Fibroblast of upper back skin (primary cell): ENCODE results near the gene IPO13.

Experiments used
- DNase-seq: peaks from one replicate; pipeline ENCODE4 v3.0.0-alpha.2; 2013

The IPO13 gene

GRCh38 chr1:43931711-43932660 lies 14.8 kb upstream of the IPO13 start:
- no peak for DNase-seq

DNA sequence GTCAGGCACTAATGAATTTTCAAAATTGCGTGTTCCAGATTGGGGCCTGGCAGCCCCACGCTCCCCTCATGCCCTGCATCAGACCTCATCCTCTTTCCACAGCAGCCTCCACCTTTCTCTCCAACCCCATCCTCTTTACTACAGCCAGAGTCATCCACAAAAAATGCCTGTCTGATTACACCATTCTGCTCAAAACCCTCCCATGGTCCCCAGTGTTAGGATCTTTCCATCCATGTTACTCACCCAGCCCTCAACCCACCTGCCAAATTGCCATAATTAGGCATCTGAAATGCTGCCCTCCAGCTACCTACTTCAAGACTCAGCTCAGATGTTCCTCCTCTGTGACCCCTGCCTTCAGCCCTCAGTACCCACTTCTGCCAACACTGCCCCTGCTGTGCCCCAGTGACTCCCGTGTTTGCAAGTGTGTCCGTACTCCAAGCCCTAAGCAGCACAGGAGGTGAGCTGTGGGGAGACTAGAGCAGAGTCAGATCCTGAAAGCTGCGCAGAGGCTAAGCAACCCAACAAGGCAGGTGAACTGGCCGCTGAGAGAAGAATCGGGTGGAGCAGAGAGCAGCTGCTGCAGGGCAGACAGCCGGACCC lies 13.9 kb upstream of the IPO13 start:
- peak; percentile 73 for DNase-seq

- no peak for DNase-seq
Observed at GRCh38 chr1:43933386-43934100, 13.2 kb upstream of the IPO13 start, which contains the start of gene ARTN. TSS of gene ARTN (plus strand) at chr1:43933801. CDS start at chr1:43935657, 1,856 bp downstream.

GRCh38 chr1:43934101-43934985 lies 12.4 kb upstream of the IPO13 start:
- peak; percentile 65 for DNase-seq

DNA sequence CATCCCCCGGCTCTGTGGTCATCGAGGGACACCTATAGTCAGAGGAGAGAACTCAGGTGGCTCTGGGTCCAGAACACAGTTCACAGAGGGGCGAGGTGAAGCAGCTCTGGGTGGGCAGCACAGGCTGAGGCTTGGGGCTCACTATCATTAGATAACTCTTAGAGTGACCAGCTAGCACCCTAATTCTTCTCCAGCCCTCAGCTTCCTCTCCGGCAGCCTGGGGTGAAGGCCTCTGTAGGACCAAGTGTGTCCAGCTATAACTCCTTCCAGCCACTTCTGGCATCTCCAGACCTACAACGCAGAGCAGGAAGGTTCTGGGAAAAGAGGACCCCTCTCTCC lies 11.8 kb upstream of the IPO13 start:
- no peak for DNase-seq

DNA sequence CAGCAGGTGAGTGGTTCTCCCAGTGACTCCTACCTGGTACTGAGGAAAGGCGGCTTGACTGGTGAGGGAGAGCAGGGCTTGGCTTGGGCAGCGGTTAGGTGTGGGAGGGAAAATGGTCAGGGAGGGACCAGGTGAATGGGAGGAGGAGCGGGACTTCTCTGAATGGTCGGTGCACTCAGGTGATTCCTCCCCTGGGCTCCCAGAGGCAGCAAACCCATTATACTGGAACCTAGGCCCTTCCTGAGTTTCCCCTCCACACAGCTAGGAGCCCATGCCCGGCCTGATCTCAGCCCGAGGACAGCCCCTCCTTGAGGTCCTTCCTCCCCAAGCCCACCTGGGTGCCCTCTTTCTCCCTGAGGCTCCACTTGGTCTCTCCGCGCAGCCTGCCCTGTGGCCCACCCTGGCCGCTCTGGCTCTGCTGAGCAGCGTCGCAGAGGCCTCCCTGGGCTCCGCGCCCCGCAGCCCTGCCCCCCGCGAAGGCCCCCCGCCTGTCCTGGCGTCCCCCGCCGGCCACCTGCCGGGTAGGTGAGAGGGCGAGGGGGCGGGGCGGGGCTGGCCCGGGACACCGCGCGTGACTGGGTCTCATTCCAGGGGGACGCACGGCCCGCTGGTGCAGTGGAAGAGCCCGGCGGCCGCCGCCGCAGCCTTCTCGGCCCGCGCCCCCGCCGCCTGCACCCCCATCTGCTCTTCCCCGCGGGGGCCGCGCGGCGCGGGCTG lies 10.9 kb upstream of the IPO13 start:
- no peak for DNase-seq

DNA sequence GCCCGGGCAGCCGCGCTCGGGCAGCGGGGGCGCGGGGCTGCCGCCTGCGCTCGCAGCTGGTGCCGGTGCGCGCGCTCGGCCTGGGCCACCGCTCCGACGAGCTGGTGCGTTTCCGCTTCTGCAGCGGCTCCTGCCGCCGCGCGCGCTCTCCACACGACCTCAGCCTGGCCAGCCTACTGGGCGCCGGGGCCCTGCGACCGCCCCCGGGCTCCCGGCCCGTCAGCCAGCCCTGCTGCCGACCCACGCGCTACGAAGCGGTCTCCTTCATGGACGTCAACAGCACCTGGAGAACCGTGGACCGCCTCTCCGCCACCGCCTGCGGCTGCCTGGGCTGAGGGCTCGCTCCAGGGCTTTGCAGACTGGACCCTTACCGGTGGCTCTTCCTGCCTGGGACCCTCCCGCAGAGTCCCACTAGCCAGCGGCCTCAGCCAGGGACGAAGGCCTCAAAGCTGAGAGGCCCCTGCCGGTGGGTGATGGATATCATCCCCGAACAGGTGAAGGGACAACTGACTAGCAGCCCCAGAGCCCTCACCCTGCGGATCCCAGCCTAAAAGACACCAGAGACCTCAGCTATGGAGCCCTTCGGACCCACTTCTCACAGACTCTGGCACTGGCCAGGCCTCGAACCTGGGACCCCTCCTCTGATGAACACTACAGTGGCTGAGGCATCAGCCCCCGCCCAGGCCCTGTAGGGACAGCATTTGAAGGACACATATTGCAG lies 10.2 kb upstream of the IPO13 start:
- DNase-seq, result no peak

- no peak for DNase-seq
Observed at GRCh38 chr1:43937179-43937865, 9.4 kb upstream of the IPO13 start.

DNA sequence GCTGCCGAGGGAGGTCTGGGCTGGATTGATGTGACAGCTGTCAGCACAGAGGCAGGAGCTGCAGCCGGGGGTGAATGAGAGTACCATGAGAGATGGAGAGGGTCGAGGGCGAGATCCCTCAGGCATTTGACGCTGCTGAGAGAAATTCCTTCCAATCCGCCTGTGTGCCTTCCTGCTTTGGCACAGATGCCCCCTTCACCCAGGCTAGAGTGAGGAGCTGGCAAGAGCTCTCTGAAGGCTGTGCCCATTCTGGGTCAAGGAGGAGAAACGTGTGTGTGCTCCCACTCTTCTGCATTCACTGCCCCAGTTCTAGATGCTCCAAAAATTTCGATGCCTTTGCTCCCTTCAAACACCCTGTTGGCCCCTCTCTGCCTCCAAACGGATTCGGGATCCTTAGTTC lies 8.4 kb upstream of the IPO13 start:
- no peak for DNase-seq

DNA sequence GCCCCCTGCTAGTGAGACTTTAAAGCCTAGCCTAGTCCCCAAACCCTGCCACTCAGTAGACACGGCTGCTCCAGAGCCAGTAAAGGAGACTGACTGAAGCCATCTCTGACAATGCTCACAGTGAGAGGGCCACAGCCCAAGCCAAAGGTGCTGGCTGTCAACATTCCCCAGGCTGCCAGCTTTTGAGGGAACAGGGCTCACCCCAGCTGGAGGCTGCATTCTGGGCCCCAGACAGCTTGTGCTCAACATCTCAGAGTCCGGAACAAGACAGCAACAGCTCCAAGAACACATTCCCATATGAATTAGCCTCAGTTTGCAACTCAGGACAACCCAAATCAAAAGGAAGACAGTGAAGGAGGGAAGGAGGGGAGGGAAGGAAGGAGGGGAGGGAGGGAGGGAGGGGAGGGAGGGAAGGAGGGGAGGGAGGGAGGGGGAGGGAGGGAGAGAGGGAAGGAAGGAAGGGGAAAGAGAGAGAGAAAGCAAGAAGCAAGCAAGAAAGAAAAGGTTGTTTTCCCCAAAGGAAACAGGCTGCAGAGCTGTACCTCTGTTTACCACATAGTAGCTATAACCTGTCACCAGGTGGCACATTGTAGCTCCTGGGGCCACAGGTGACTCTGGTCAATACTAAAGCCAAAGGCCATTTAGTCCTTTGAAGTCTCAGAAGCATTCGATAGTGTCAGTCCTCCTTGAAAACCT lies 7.7 kb upstream of the IPO13 start:
- no peak for DNase-seq

DNA sequence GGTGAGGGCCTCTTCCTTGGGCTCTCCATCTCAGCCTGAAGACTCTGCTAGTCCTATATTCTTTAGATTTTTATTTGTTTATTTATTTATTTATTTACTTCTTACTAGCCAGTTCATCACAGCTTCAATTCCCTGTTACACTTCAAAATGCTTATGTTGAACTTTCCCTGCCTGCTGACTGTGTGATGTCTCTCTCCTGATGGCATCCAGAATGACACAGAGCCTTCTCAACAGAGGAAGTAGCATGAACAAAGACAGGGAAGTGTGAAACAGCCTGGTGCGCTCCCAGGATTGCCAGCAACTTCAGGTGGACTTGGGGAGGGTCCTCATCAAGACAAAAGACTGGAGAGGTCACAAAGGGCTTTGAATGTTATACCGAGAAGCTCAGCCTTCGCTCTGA lies 4.3 kb upstream of the IPO13 start:
- DNase-seq, result no peak

- no peak for DNase-seq
Observed at GRCh38 chr1:43944860-43945259, 1.9 kb upstream of the IPO13 start.

DNA sequence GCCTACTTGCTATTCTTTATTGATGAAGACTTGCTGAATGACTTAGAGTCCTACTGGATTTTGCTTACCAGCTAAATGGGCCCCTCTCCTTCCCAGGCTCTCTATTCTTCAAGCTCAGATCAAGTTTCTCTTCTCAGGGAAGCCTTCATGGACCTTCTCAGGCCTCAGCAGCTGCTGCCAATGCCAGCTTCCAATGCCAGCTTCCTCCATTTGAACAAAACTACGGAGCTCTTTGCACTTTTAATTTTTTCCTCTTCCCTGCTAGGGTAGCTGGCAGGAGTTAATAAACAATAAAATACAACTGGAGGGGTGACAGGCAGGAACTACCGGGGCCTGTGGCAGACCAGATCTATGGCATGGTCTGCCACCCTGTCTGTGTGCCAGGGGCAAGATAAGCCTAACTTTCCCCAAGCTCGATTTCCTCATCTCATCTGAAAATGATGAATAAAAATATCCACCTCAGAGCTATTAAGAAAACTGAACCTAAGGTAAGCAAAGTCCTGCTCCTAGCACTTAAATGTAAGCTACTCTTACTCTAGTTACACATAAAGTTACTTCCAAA lies 995 bp upstream of the IPO13 start:
- no peak for DNase-seq

DNA sequence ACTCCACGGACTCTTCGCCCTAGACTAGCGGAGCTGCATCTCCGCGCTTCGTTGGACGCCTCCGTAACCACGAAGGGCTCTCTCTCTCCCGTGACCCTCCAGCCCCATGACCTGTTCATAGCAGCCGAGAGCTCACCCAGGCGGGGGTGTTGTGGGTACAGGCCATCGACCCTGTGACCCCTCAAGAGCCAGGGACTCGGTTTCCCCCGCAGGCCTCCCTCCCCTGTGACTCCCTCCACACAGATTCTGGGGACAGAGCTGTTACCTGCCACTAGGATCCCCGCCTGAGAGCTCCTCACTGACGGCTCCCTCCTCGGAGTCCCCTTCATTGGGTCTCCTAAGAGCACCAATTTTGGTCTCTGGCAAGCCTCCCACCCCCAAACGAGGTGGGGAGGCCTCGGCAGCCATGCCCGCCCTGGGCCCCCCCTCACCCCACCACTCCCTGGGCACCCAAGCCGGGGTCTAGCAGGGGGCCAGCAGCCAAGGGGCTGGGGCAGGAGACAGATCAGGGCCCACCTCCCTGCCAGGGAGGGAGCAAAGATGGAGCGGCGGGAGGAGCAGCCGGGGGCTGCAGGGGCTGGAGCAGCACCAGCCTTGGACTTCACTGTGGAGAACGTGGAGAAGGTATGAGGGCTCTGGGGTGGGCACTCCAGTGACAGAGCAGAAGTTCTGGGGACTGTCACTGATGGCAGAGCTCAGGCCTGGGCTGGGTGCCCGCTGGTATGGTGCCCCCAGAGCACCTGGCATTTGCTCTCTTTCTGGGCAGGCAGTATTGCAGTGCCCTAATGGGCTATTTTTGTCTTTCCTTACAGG lies 517 bp downstream of the IPO13 start:
- no peak for DNase-seq

DNA sequence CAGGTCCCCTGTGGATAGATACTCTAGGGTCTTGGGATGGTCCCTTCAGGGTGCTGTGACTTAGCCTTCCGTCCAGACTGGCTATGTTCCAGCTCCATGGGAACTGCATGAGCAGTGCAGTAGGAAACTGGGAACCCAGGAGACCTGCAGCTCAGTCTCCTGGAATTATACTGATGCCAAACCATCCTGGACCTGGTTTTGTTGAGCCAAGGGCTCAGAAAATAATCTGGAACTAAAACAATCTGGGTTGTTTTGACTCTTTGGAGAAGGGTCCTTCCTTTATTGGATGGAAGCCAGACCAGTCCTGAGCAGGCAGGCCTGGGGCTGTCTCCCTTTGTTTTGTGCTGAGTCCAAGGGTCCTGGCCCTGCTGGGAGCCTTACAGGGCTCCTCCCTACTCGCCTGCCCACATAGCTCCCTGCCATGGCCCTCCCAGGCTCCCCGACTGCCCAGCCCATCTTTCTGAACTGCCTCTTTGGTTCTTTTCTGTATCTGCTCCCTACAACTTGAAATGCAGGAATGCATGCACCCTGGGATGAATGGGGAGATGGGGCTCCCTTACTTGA lies 1.2 kb downstream of the IPO13 start:
- DNase-seq, result no peak

DNA sequence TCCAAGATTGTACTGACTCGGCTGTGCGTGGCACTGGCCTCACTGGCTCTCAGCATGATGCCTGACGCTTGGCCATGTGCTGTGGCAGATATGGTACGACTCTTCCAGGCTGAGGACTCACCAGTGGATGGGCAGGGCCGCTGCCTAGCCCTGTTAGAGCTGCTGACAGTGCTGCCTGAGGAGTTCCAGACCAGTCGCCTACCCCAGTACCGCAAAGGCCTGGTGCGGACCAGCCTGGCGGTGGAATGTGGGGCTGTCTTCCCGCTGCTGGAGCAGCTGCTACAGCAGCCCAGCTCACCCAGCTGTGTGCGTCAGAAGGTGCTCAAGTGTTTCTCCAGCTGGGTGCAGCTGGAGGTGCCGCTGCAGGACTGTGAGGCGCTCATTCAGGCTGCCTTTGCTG lies 2.9 kb downstream of the IPO13 start:
- DNase-seq, result no peak

DNA sequence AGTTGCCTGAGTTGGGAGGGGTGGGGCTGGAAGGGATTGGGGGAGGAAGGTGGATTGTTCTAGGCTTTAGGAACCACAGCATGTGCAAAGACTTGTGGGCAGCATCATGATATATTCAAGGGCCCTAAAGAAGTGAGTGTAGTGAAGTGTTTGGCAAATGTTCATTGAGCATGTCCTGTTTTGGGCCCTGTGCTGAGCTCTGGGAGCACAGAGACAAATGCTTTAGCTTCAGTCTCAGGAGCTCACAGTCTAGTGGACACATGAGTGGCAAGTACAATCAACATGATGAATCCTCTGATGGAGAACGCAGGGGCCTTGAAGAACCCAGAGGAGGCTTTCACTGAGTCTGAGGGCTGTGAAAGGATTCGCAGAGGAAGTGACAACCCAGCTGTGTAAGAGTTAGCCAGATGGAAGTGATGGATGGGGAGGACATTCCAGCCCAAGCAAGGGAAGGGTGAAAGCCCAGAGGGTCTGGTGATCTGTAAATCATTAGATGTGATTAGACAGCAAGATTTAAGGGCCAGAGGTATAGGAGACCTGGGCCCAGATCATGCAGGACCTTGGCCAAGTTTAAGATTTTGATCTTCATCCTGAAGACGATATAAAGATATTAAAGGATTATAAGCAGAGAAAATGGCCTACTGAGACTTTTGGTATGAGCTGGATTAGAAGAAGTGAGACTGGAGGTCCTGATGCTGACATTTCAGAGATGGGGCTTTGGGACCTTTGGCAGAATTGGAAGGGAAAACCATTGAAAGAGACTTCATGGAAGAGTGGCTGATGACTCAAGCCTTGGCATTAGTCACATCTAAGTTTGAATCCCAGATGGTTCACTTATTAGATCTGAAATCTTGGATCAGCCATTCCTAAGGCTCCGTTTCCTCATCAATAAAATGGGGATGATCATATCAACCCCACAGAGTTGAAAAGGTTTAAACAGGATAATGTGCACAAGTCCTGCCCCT lies 4.6 kb downstream of the IPO13 start:
- DNase-seq, result no peak
